ENCODE results near the gene RPRD1B.

The RPRD1B gene

DNA sequence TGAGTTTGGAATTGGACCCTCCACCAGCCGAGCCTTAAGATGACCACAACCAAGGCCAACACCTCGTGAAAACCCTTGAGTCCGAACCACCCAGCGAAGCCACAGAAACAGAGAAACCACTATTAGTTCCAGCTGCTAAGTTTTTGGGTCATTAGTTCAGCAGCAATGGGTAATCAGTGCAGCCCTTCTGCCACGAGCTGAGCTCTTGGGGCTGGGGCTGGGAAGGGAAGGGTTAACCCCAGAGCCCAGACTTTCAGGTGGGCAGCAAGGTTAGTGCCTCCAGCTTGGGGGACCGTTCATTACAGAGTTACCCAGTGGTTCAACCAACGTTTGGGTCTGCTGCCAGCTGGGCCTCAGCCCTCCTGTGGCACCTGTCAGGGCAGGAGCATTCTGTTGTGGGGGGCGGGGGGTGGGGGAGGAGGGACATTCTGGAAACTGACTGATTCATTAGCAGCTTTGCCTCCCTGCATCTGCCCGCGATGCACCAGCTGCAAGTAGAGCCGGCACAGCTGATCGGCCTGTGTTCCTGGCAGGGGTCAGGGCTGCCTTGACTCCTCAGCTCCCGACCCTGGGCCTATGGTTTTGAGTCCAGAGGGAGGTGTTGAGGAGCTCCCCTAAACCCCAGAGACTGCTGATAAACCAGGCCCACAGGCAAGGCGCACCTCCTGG is 78.8 kb downstream of the RPRD1B start:
- Histone ChIP-seq H3K9me3 (ENCODE audit: control insufficient read depth, low read length) (no peaks in the 10 kb centered on the region), H3K27ac (ENCODE audit: insufficient read depth, low read depth, low read length, poor library complexity, severe bottlenecking) (no peak overlapping the region), H3K27me3 (ENCODE audit: control insufficient read depth, insufficient read depth, low read length, poor library complexity, severe bottlenecking) (no peaks in the 10 kb centered on the region), H3K36me3 (ENCODE audit: control insufficient read depth, insufficient read depth, low read length) (no peaks in the 10 kb centered on the region), H3K4me1 (ENCODE audit: control insufficient read depth, insufficient read depth, low read length) (no peaks in the 10 kb centered on the region), H3K4me3 (ENCODE audit: insufficient read depth, low read depth, low read length) (no peak overlapping the region)
- WGBS, 2 experiments: 81 to 85% methylated on average over 14 of the region's 14 CpGs

DNA sequence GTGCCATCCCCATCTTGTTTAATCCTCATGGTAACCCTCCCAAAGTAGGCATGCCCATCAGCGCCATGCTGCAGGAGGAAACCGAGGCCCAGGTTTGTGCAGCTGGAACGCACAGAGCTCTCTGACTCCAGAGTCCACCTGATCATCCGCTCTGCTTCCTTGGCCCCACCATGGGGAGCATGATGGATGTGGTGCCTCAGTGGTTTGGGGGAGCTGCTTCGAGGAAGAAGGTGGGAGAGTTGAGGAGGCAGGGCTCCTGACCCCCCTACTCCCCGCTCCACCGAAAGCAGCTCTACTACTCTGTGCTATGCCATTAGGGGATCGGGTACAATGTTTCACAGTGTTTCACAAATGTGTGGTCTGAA is 79.4 kb downstream of the RPRD1B start:
- no peaks in the 10 kb centered on the region for H3K27me3 ChIP-seq (ENCODE audit: control insufficient read depth, insufficient read depth, low read length, poor library complexity, severe bottlenecking)
- no peak overlapping the region for H3K4me3 ChIP-seq (ENCODE audit: insufficient read depth, low read depth, low read length)
- 95 to 96% methylated on average over 8 of the region's 8 CpGs for WGBS, 2 experiments
- H3K9me3 ChIP-seq (ENCODE audit: control insufficient read depth, low read length): no peaks in the 10 kb centered on the region
- H3K36me3 ChIP-seq (ENCODE audit: control insufficient read depth, insufficient read depth, low read length): no peaks in the 10 kb centered on the region
- no peaks in the 10 kb centered on the region for H3K4me1 ChIP-seq (ENCODE audit: control insufficient read depth, insufficient read depth, low read length)
- H3K27ac ChIP-seq (ENCODE audit: insufficient read depth, low read depth, low read length, poor library complexity, severe bottlenecking): no peak overlapping the region

DNA sequence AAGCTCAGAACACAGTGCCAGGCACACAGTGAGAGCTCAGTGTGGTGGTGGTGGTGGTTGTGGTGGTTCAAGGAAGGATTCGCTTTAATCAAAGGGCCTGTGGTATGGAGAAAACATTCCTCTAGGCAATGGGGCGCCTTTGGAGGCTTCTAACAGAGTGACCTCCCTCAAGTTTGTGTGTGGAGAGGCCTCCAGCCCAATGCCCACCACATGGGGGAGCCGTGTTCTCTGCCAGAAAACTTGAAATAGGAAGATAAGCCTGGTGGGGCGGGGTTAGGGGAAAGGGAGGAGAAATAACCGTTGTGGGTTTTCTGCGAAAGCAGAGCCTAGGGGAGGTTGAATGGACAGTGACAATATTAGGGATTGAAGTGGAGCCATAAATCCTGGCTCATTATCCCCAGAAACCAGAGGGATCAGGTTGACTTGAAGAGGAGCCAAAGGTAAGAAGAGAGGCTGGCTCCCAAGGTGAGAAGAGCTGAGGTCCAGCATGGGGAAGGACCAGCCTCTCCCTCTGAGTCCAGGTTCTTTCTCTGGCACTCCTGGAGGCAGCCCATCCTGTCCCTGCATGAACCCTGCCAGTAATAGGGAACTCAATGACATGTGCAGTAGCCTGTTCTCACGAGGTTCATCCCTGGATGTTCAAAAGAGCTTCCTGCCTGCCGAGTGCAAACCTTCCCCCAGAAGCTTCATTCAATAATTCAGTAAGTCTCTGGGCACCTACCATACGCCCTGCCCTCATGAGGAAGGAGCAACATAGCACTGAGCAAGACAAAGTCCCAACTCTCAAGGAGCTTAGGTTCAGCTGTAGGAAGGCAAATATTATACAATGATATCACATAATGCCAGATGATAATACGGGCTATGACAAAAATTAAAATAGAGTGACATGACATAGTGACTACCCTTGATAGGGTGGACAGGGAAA is 80.1 kb downstream of the RPRD1B start:
- no peaks in the 10 kb centered on the region for H3K4me1 ChIP-seq (ENCODE audit: control insufficient read depth, insufficient read depth, low read length)
- WGBS, 2 experiments: 63 to 65% methylated on average over 10 of the region's 10 CpGs

DNA sequence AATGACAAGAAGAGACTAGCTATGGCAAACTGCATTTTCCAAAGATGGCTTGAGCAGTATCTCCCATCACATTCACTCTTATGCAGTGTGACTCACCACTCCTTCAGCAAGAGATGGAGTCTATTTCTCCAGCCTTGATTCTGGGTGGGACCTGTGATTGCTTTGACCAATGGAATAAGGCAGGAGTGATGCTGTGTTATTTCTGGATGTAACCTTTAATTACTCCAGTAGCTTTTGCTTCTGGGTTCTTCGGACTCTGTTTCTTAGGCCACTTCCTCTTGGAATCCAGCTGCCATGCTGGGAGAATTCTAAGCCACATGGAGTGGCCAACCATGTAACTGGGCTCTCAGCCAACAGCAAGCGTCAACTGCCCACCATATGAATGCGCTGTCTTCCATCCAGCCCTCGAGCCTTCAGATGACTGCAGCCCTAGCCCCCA is 80.8 kb downstream of the RPRD1B start:
- H3K4me1 ChIP-seq (ENCODE audit: control insufficient read depth, insufficient read depth, low read length): no peaks in the 10 kb centered on the region
- no peak overlapping the region for H3K4me3 ChIP-seq (ENCODE audit: insufficient read depth, low read depth, low read length)
- no peaks in the 10 kb centered on the region for H3K27me3 ChIP-seq (ENCODE audit: control insufficient read depth, insufficient read depth, low read length, poor library complexity, severe bottlenecking)
- H3K27ac ChIP-seq (ENCODE audit: insufficient read depth, low read depth, low read length, poor library complexity, severe bottlenecking): no peak overlapping the region
- H3K9me3 ChIP-seq (ENCODE audit: control insufficient read depth, low read length): no peaks in the 10 kb centered on the region
- no peaks in the 10 kb centered on the region for H3K36me3 ChIP-seq (ENCODE audit: control insufficient read depth, insufficient read depth, low read length)
- 94 to 98% methylated on average over 4 of the region's 4 CpGs for WGBS, 2 experiments

More for the DNA sequence above, 80.1 kb downstream of the RPRD1B start:
- H3K36me3 ChIP-seq (ENCODE audit: control insufficient read depth, insufficient read depth, low read length): no peaks in the 10 kb centered on the region
- H3K27ac ChIP-seq (ENCODE audit: insufficient read depth, low read depth, low read length, poor library complexity, severe bottlenecking): no peak overlapping the region
- H3K27me3 ChIP-seq (ENCODE audit: control insufficient read depth, insufficient read depth, low read length, poor library complexity, severe bottlenecking): no peaks in the 10 kb centered on the region
- H3K9me3 ChIP-seq (ENCODE audit: control insufficient read depth, low read length): no peaks in the 10 kb centered on the region
- H3K4me3 ChIP-seq (ENCODE audit: insufficient read depth, low read depth, low read length): no peak overlapping the region

DNA sequence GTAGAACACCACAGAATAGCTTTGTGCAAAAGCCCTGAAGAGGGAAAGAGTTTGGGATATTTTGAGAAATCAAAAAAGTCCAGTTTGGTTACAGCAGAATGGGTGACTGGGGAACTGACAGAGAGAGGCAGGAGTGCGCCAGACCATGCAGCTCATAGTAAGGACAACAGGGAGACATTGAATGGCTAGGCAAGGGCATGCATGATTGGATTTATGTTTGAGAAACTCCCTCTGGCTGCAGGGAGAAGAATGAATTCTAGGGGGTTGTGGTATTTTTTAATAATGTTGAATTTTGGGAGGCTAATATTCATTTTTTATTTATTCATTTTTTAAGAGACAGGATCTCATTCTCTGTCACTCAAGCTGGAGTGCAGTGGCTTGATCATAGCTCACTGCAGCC is 81.7 kb downstream of the RPRD1B start:
- no peaks in the 10 kb centered on the region for H3K9me3 ChIP-seq (ENCODE audit: control insufficient read depth, low read length)
- H3K27me3 ChIP-seq (ENCODE audit: control insufficient read depth, insufficient read depth, low read length, poor library complexity, severe bottlenecking): no peaks in the 10 kb centered on the region
- WGBS, 2 experiments: 88 to 96% methylated on average over 1 of the region's 1 CpG

DNA sequence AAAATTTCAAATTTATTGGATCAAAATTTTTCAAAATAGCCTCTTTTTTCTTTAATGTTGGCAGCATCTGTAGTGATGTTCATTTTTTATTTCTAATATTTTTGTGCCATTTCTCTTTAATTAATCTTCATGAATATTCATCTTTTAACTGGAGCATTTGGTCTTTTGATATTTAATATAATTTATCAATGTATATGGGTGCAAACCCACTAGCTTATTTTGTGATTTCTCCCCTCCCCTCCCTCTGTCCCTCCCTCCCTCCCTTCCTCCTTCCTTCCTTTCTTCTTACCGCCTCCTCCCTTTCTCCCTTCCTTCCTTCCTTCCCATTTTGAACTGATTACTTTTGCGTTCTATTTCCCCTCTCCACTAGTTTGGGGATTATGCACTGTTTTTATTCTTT is 82.3 kb downstream of the RPRD1B start:
- H3K9me3 ChIP-seq (ENCODE audit: control insufficient read depth, low read length): no peaks in the 10 kb centered on the region
- no peaks in the 10 kb centered on the region for H3K36me3 ChIP-seq (ENCODE audit: control insufficient read depth, insufficient read depth, low read length)
- WGBS, 2 experiments: 78% methylated on average over 1 of the region's 2 CpGs; no CpG with 5 or more reads in 1 of the 2 experiments
- H3K4me1 ChIP-seq (ENCODE audit: control insufficient read depth, insufficient read depth, low read length): no peaks in the 10 kb centered on the region
- H3K27me3 ChIP-seq (ENCODE audit: control insufficient read depth, insufficient read depth, low read length, poor library complexity, severe bottlenecking): no peaks in the 10 kb centered on the region
- H3K27ac ChIP-seq (ENCODE audit: insufficient read depth, low read depth, low read length, poor library complexity, severe bottlenecking): no peak overlapping the region
- no peak overlapping the region for H3K4me3 ChIP-seq (ENCODE audit: insufficient read depth, low read depth, low read length)

More for the DNA sequence above, 81.7 kb downstream of the RPRD1B start:
- Histone ChIP-seq H3K4me3 (ENCODE audit: insufficient read depth, low read depth, low read length) (no peak overlapping the region), H3K4me1 (ENCODE audit: control insufficient read depth, insufficient read depth, low read length) (no peaks in the 10 kb centered on the region), H3K36me3 (ENCODE audit: control insufficient read depth, insufficient read depth, low read length) (no peaks in the 10 kb centered on the region), H3K27ac (ENCODE audit: insufficient read depth, low read depth, low read length, poor library complexity, severe bottlenecking) (no peak overlapping the region)

DNA sequence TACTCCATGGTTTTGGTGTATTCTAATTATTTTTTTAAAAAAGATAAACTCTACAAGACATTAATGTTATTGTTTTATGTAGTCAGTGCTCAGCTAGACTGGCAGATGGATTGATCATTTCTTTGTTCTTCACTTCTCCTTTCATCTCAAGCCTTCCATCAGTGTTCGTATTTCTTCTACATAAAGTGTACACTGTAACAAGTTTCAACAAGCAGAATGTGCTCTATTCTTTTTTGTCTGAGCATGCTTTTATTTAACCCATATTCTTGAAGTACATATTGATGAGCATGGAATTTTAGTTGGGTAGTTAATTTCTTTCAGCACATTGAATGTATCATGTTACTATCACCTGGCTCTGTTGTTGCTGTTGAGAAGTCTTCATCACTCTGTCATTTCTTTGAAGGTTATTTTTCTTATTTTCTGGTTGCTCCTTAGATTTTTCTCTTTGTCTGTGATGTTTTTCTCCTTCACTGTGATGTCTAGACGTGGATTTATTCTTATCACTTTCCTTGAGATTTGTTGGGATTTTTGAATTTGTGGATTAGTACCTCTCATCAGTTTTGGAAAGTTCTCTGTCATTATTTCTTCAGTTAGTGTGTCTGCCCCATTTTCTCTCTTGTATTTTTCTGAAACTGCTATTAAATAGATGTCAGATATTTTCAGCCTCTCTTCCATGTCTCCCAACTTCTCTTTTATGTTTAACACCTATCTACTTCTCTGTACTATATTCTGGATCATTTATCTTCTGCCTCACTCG is 83.0 kb downstream of the RPRD1B start:
- 60 to 65% methylated on average over 3 of the region's 3 CpGs for WGBS, 2 experiments
- Histone ChIP-seq H3K27ac (ENCODE audit: insufficient read depth, low read depth, low read length, poor library complexity, severe bottlenecking) (no peak overlapping the region), H3K4me3 (ENCODE audit: insufficient read depth, low read depth, low read length) (no peak overlapping the region), H3K27me3 (ENCODE audit: control insufficient read depth, insufficient read depth, low read length, poor library complexity, severe bottlenecking) (no peaks in the 10 kb centered on the region), H3K4me1 (ENCODE audit: control insufficient read depth, insufficient read depth, low read length) (no peaks in the 10 kb centered on the region), H3K9me3 (ENCODE audit: control insufficient read depth, low read length) (no peaks in the 10 kb centered on the region), H3K36me3 (ENCODE audit: control insufficient read depth, insufficient read depth, low read length) (no peaks in the 10 kb centered on the region)

DNA sequence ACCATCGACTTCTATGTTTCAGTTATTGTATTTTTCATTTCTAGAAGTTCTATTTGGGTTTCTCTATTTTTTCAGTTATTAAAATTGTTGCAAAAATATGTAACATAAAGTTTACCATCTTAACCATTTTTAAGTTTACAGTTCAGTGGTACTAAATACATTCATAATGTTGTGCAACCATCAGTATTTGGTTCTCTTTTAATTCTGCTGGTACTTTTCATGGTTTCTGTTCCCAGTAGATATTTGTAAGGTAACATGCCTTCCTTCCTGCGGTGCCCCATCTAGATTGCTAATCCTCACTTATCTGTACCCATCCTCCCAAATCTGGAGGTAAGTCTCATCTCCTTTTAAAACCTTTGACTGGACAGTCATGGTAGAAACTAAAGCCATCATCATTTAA is 83.7 kb downstream of the RPRD1B start:
- no peaks in the 10 kb centered on the region for H3K9me3 ChIP-seq (ENCODE audit: control insufficient read depth, low read length)
- 88 to 95% methylated on average over 1 of the region's 2 CpGs for WGBS, 2 experiments
- H3K27ac ChIP-seq (ENCODE audit: insufficient read depth, low read depth, low read length, poor library complexity, severe bottlenecking): no peak overlapping the region
- H3K27me3 ChIP-seq (ENCODE audit: control insufficient read depth, insufficient read depth, low read length, poor library complexity, severe bottlenecking): no peaks in the 10 kb centered on the region
- no peaks in the 10 kb centered on the region for H3K4me1 ChIP-seq (ENCODE audit: control insufficient read depth, insufficient read depth, low read length)
- no peak overlapping the region for H3K4me3 ChIP-seq (ENCODE audit: insufficient read depth, low read depth, low read length)
- H3K36me3 ChIP-seq (ENCODE audit: control insufficient read depth, insufficient read depth, low read length): no peaks in the 10 kb centered on the region

DNA sequence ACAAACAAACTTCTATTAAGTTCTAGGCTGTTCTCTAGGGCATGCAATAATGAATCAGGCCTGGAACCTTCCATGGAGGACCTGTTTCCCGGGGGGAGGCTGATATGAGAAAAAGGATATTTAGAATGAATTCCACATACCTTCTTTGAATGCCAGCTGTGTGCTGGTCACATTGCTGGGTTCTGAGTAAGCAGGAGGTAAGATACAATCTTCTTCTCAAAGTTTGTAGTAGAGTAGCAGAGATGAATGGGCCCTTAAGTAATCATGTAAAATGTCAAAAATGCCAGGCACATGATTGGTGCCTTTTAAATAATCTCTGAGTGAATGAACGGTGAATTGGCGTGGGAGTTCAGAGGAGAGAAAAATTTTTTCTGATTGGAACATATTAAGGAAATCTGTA is 84.1 kb downstream of the RPRD1B start:
- Histone ChIP-seq H3K27ac (ENCODE audit: insufficient read depth, low read depth, low read length, poor library complexity, severe bottlenecking) (no peak overlapping the region), H3K36me3 (ENCODE audit: control insufficient read depth, insufficient read depth, low read length) (no peaks in the 10 kb centered on the region)
- 81 to 93% methylated on average over 3 of the region's 3 CpGs for WGBS, 2 experiments

DNA sequence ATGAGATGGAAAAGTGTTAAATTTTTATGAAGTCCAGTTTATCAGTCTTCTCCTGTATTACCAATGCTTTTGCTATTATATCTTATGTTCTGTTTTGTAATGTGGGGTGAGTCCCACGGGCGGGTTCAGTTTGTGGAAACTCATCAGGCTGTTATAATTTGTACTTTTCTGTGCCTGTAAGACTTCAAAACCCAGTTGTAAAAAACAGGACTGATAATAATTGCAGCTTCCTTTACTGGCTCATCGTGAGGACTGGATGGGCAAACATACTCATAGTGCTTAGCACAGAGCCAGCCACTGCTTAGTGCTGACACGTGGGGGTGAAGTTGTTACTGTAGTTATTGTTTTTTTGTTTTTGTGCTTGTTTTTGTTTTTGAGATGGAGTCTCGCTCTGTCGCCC is 85.9 kb downstream of the RPRD1B start:
- Histone ChIP-seq H3K27me3 (ENCODE audit: control insufficient read depth, insufficient read depth, low read length, poor library complexity, severe bottlenecking) (no peaks in the 10 kb centered on the region), H3K4me3 (ENCODE audit: insufficient read depth, low read depth, low read length) (no peak overlapping the region), H3K9me3 (ENCODE audit: control insufficient read depth, low read length) (no peaks in the 10 kb centered on the region), H3K4me1 (ENCODE audit: control insufficient read depth, insufficient read depth, low read length) (no peaks in the 10 kb centered on the region), H3K27ac (ENCODE audit: insufficient read depth, low read depth, low read length, poor library complexity, severe bottlenecking) (no peak overlapping the region), H3K36me3 (ENCODE audit: control insufficient read depth, insufficient read depth, low read length) (no peaks in the 10 kb centered on the region)
- 94 to 98% methylated on average over 6 of the region's 6 CpGs for WGBS, 2 experiments

More for the DNA sequence above, 84.1 kb downstream of the RPRD1B start:
- Histone ChIP-seq H3K4me3 (ENCODE audit: insufficient read depth, low read depth, low read length) (no peak overlapping the region), H3K9me3 (ENCODE audit: control insufficient read depth, low read length) (no peaks in the 10 kb centered on the region), H3K27me3 (ENCODE audit: control insufficient read depth, insufficient read depth, low read length, poor library complexity, severe bottlenecking) (no peaks in the 10 kb centered on the region), H3K4me1 (ENCODE audit: control insufficient read depth, insufficient read depth, low read length) (no peaks in the 10 kb centered on the region)
